B cell (primary cell): ENCODE results near the gene PHF21A. TPM values are rescaled to one million over a fixed set of nuclear protein-coding genes. Genes with fewer than 3 reads are reported as not detected.

Experiments used
- ATAC-seq: fragments of 200-7000 bp; cut with Tn5 transposase; one replicate; pipeline ENCODE4 v1.10.0; 2021; ENCODE audit warnings: low read depth, mild to moderate bottlenecking, moderate number of reproducible peaks, moderate library complexity
- CTCF ChIA-PET: fragments of 350-600 bp; sonication (Branson Sonifier 250); formaldehyde crosslinking; loops from one replicate; lab custom pipeline; 2021; ENCODE audit warnings: antibody characterized with exemption, inconsistent platforms; lab: Charles Lee
- POLR2A ChIA-PET: fragments of 350-600 bp; sonication (Branson Sonifier 250); formaldehyde crosslinking; loops from one replicate; lab custom pipeline; 2021; ENCODE audit warnings: antibody characterized with exemption; lab: Charles Lee
- DNase-seq: peaks from one replicate; pipeline ENCODE4 v3.0.0; 2013
- H2AFZ ChIP-seq: 2 replicates; pipeline ENCODE4 v1.6.1; 2012; ENCODE audit warnings: mild to moderate bottlenecking, low read depth, low read length; ENCODE audit not compliant: insufficient read depth, poor library complexity, severe bottlenecking
- H3K27ac ChIP-seq, 2 donors: 1 replicate in 1 of 2; 2 replicates in 1 of 2; pipeline ENCODE4 v1.5.1; 2012 to 2013; ENCODE audit warnings: low read length in 2 of 2, mild to moderate bottlenecking in 2 of 2, moderate library complexity in 1 of 2
- H3K27me3 ChIP-seq, 4 experiments: fragments of 200-600 bp in 1 of 4; sonication (generic) in 1 of 4; replicated peaks in 1 of 4; 1 replicate in 2 of 4; 2 replicates in 2 of 4; pipeline versions ENCODE4 v1.6.1 to v1.7.0; 2013 to 2016; ENCODE audit warnings: low read length in 3 of 4, mild to moderate bottlenecking in 2 of 4, mixed read lengths in 1 of 4, moderate library complexity in 1 of 4; ENCODE audit not compliant: insufficient read depth in 4 of 4, control insufficient read depth in 3 of 4; ENCODE audit errors: control extremely low read depth in 1 of 4
- H3K36me3 ChIP-seq, 2 experiments: replicated peaks in 1 of 2; 1 replicate in 1 of 2; 2 replicates in 1 of 2; pipeline versions ENCODE4 v1.6.1 to v1.7.1; 2013; ENCODE audit warnings: low read length in 1 of 2; ENCODE audit not compliant: insufficient read depth in 2 of 2, control insufficient read depth in 1 of 2; ENCODE audit errors: control extremely low read depth in 1 of 2, extremely low read depth in 1 of 2
- H3K4me1 ChIP-seq, 2 donors: fragments of 200-600 bp in 1 of 2; sonication (generic) in 1 of 2; 1 replicate in 1 of 2; 2 replicates in 1 of 2; pipeline versions ENCODE4 v1.5.1 to v1.6.1; 2013 to 2017; ENCODE audit warnings: low read length in 2 of 2; ENCODE audit not compliant: control insufficient read depth in 2 of 2, insufficient read depth in 2 of 2
- H3K4me2 ChIP-seq: replicated peaks from 2 replicates; pipeline ENCODE3; 2012; ENCODE audit warnings: mild to moderate bottlenecking, low read depth, low read length; ENCODE audit not compliant: poor library complexity, severe bottlenecking
- H3K4me3 ChIP-seq, 5 experiments: fragments of 200-600 bp in 1 of 5; sonication (generic) in 1 of 5; 1 replicate in 3 of 5; 2 replicates in 2 of 5; pipeline versions ENCODE4 v1.5.1 to v1.7.0; 2011 to 2016; ENCODE audit warnings: low read length in 4 of 5, mild to moderate bottlenecking in 4 of 5, low read depth in 2 of 5, control low read depth in 1 of 5, moderate library complexity in 1 of 5; ENCODE audit not compliant: insufficient read depth in 1 of 5; ENCODE audit errors: control extremely low read depth in 1 of 5, extremely low read depth in 1 of 5
- H3K79me2 ChIP-seq: fragments of 200-600 bp; sonication (generic); one replicate; pipeline ENCODE4 v1.6.0; 2016; ENCODE audit warnings: low read length; ENCODE audit not compliant: control insufficient read depth, insufficient read depth
- H3K9ac ChIP-seq: fragments of 200-600 bp; sonication (generic); 2 replicates; pipeline ENCODE4 v1.6.1; 2017; ENCODE audit warnings: mild to moderate bottlenecking, low read length, moderate library complexity
- H3K9me3 ChIP-seq, 3 donors: one replicate each; pipeline versions ENCODE4 v1.6.1 to v1.7.1; 2013; ENCODE audit warnings: low read length in 2 of 3; ENCODE audit not compliant: control insufficient read depth in 2 of 3, insufficient read depth in 1 of 3; ENCODE audit errors: control extremely low read depth in 1 of 3
- H4K20me1 ChIP-seq: 2 replicates; pipeline ENCODE4 v1.6.0; 2012; ENCODE audit warnings: mild to moderate bottlenecking, low read length; ENCODE audit not compliant: insufficient read depth, control insufficient read depth, poor library complexity, severe bottlenecking
- H3K27ac Mint-ChIP-seq: one replicate; pipeline ENCODE4 v1.8.0; 2021; ENCODE audit warnings: mixed read lengths
- H3K27me3 Mint-ChIP-seq: one replicate; pipeline ENCODE4 v1.8.0; 2021; ENCODE audit warnings: mixed read lengths
- H3K4me1 Mint-ChIP-seq: one replicate; pipeline ENCODE4 v1.8.0; 2021; ENCODE audit warnings: mixed read lengths
- H3K4me3 Mint-ChIP-seq: one replicate; pipeline ENCODE4 v1.8.0; 2021; ENCODE audit warnings: mixed read lengths
- H3K9me3 Mint-ChIP-seq: one replicate; pipeline ENCODE4 v1.8.0; 2022; ENCODE audit warnings: mixed read lengths; ENCODE audit not compliant: insufficient read depth
- CTCF ChIP-seq: fragments of 200-600 bp; IDR thresholded peaks from one replicate; pipeline ENCODE4 v1.8.0; 2022; ENCODE audit warnings: antibody characterized with exemption, mild to moderate bottlenecking
- EZH2 ChIP-seq: IDR thresholded peaks from 2 replicates; pipeline ENCODE4 v1.6.1; 2012; ENCODE audit warnings: borderline replicate concordance, low read depth, mild to moderate bottlenecking, moderate library complexity, low read length; ENCODE audit not compliant: insufficient read depth, poor library complexity, severe bottlenecking
- WGBS: methylation state at CpG from one replicate; pipeline ENCODE4 v1.1.5; 2013; ENCODE audit warnings: missing lambda C conversion rate; ENCODE audit not compliant: insufficient coverage; 5-methylcytosine and 5-hydroxymethylcytosine counted together
- intact Hi-C: fragments of 100-400 bp; cut with micrococcal nuclease; formaldehyde crosslinking; loops from one replicate; pipeline ENCODE4 v1.10.0; 2022
- polyA plus RNA-seq: library from polyadenylated mRNA; depleted of rRNA; stranded (reverse); fragments of >200 nt; gene quantifications from 2 replicates; pipeline ENCODE4 v1.2.3, GENCODE V29; 2012
- total RNA-seq, 2 donors: library from RNA; stranded (reverse); fragments of 120-200 nt in 1 of 2; gene quantifications; 1 replicate in 1 of 2; 2 replicates in 1 of 2; pipeline versions ENCODE4 v1.2.3 to v1.2.4, GENCODE V29; 2013 to 2022

The PHF21A gene
- total and polyA plus RNA-seq, 2 donors (not counting 1 experiment from before 2014, with no cell fraction given) = 41.9 to 103 TPM

- DNase-seq (no peak), ATAC-seq (no peak)
- Mint-ChIP-seq H3K27me3 (no peaks in the 10 kb centered on the region), H3K4me1 (no peaks in the 10 kb centered on the region), H3K27ac (no peak overlapping the region), H3K9me3 (no peaks in the 10 kb centered on the region), H3K4me3 (no peak overlapping the region)
- Histone ChIP-seq H3K9ac (no peak overlapping the region), H3K4me1 (no peaks in the 10 kb centered on the region), H3K27me3 (no peaks in the 10 kb centered on the region), H3K27ac (no peak overlapping the region), H4K20me1 (peaks cover 8% of the 10 kb centered on the region), H3K36me3 (peaks cover 0 to 6% of the 10 kb centered on the region in 2 experiments), H3K79me2 (peaks cover 7% of the 10 kb centered on the region), H3K4me2 (no peak overlapping the region), H3K4me3 (no peak overlapping the region), H3K9me3 (no peaks in the 10 kb centered on the region), H2AFZ (no peak overlapping the region)
- no peak for TF ChIP-seq EZH2
- no peak for TF ChIP-seq CTCF
- intact Hi-C loops = no loop called here
- 100% methylated on average over 1 of the region's 2 CpGs for WGBS
- POLR2A ChIA-PET = no interaction called here
- CTCF ChIA-PET = interaction anchor here (0.5 kb wide), 1 partner anchor 90 kb away, joined by 5 read pairs; no protein-coding TSS in a partner anchor
These were observed 63.8 kb downstream of the PHF21A start for GRCh38 chr11:46057489-46057888.

DNA sequence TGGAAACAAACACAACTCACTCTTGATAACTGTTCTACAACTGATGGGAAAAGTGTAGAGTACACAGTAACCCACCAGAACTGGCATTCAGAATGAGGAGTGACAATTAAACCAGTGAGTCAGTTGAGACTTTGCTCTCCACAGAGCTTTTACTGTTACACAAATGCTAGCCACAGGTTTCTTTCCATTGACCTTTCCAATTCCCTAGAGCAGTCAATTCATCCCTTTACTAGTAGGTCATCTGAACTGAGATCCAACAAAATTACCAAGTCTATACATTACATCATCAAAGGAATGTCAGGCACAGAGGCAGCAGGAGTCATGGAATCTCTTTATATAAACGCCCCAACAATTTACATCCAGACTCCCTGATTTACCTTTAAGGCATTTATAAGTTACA lies 65.9 kb downstream of the PHF21A start:
- ChIA-PET POLR2A (no interaction called here), CTCF (interaction anchor here (1.3 kb wide), 1 partner anchor 49 kb away, joined by 3 read pairs; no protein-coding TSS in a partner anchor)
- H3K4me1 ChIP-seq = no peaks in the 10 kb centered on the region
- no peak overlapping the region for H3K27ac Mint-ChIP-seq
- no peak overlapping the region for H3K9ac ChIP-seq
- no peak overlapping the region for H3K4me3 Mint-ChIP-seq
- H3K9me3 Mint-ChIP-seq = no peaks in the 10 kb centered on the region
- no peaks in the 10 kb centered on the region for H3K4me1 Mint-ChIP-seq
- H3K9me3 ChIP-seq = no peaks in the 10 kb centered on the region
- H3K79me2 ChIP-seq = no peaks in the 10 kb centered on the region
- peaks cover 0 to 2% of the 10 kb centered on the region in 2 experiments for H3K36me3 ChIP-seq
- H3K27me3 Mint-ChIP-seq = no peaks in the 10 kb centered on the region
- no peak for DNase-seq
- no peak for ATAC-seq
- H3K4me3 ChIP-seq = no peak overlapping the region
- intact Hi-C loops = no loop called here
- H4K20me1 ChIP-seq = peaks cover 15% of the 10 kb centered on the region
- no CpG with 5 or more reads among the region's 1 CpG for WGBS
- no peak overlapping the region for H3K27ac ChIP-seq
- no peak overlapping the region for H2AFZ ChIP-seq
- H3K4me2 ChIP-seq = no peak overlapping the region
- TF ChIP-seq CTCF = no peak
- no peak for TF ChIP-seq EZH2
- no peaks in the 10 kb centered on the region for H3K27me3 ChIP-seq
